ENCODE results near the gene SND1. TPM values are rescaled to one million over a fixed set of nuclear protein-coding genes. Genes with fewer than 3 reads are reported as not detected.

SND1 gene
- total and polyA plus RNA-seq, 10 of the 15 experiments (the other 5 are each of a cell fraction or from before 2014, with no cell fraction given) = 52.4 to 270 (median 146) TPM

- peak; percentile 57 for ATAC-seq
- H3K4me1 ChIP-seq (ENCODE audit: control insufficient read depth, insufficient read depth, low read length) = peaks cover 6% of the 10 kb centered on the region; the same call in 1 of the 2 replicates
- no peak for DNase-seq (ENCODE audit: low read depth, low spot score)
- H3K27me3 ChIP-seq (replicated peaks in 1 of 2; ENCODE audit: control insufficient read depth in 2 of 2, insufficient read depth in 2 of 2, low read length in 1 of 2) = no peaks in the 10 kb centered on the region
- RAD21 ChIA-PET (ENCODE audit: unreplicated experiment) = no interaction called here
- no peaks in the 10 kb centered on the region for H3K79me2 ChIP-seq (ENCODE audit: control insufficient read depth, insufficient read depth, low read length)
- 19% methylated on average over 5 of the region's 5 CpGs for WGBS (ENCODE audit: insufficient coverage, insufficient replicate concordance, low lambda C conversion rate, missing lambda C conversion rate)
- 0 out of 2 replicates have a peak, but pooled peaks cover 3% of the 10 kb centered on the region for H4K20me1 ChIP-seq (ENCODE audit: control insufficient read depth, insufficient read depth)
- H3K4me3 ChIP-seq = no peak overlapping the region
- no TSS peak for BruUV-seq (replicated peaks)
- peak overlapping the region; percentile 7; the same call in 1 of the 2 replicates for H3K4me2 ChIP-seq (ENCODE audit: control insufficient read depth, insufficient read depth)
- H3K9me3 ChIP-seq (replicated peaks; ENCODE audit: control insufficient read depth, insufficient read depth, low read length) = no peaks in the 10 kb centered on the region
- in situ Hi-C loops (cut with MboI) = no loop called here
- intact Hi-C loops (cut with micrococcal nuclease; ENCODE audit: unreplicated experiment) = no loop called here
- SMC1A ChIA-PET (ENCODE audit: uncharacterized antibody, unreplicated experiment) = interaction anchor here (1.3 kb wide), 1 partner anchor 12 kb away, joined by 3 read pairs; no protein-coding TSS in a partner anchor
- TF ChIP-seq GABPA (IDR thresholded peaks at IDR 0.05; ENCODE audit: low read depth) (no peak), RUNX3 (IDR thresholded peaks at IDR 0.05; ENCODE audit: low read length) (peak; percentile 71), NR2F1 (conservative IDR thresholded peaks at IDR 0.05) (no peak), SPI1 (IDR thresholded peaks at IDR 0.05; ENCODE audit: borderline replicate concordance, insufficient read depth, low read depth, low read length) (peak; percentile 13; the same call in 1 of the 2 replicates)
- FAIRE-seq = no peak
- H2AFZ ChIP-seq (ENCODE audit: control insufficient read depth, low read depth, low read length) = no peak overlapping the region
- POLR2A ChIA-PET = no interaction called here
- CTCF ChIA-PET = interaction anchor here (0.7 kb wide), 1 partner anchor 181 kb away, joined by 3 read pairs; no protein-coding TSS in a partner anchor
- no peak overlapping the region for H3K27ac ChIP-seq (ENCODE audit: control insufficient read depth, insufficient read depth)
- 0 out of 2 replicates have a peak overlapping the region, but pooled peaks have one; percentile 29 for H3K9ac ChIP-seq (ENCODE audit: control insufficient read depth, insufficient read depth, low read length)
- H3K36me3 ChIP-seq (ENCODE audit: control insufficient read depth in 2 of 2, insufficient read depth in 2 of 2, low read length in 1 of 2) = peaks cover 7 to 8% of the 10 kb centered on the region in 2 experiments; a peak in 3 of 4 replicates
Observed at GRCh38 chr7:128044064-128044463, 392.1 kb downstream of the SND1 start.

GRCh38 chr7:128045158-128045557, 393.2 kb downstream of the SND1 start:
- no peak overlapping the region for H3K4me2 ChIP-seq (ENCODE audit: control insufficient read depth, insufficient read depth)
- WGBS (ENCODE audit: insufficient coverage, insufficient replicate concordance, low lambda C conversion rate, missing lambda C conversion rate) = 88% methylated on average over 1 of the region's 1 CpG
- no peak overlapping the region for H3K4me3 ChIP-seq
- no peaks in the 10 kb centered on the region for H3K9me3 ChIP-seq (replicated peaks; ENCODE audit: control insufficient read depth, insufficient read depth, low read length)
- H2AFZ ChIP-seq (ENCODE audit: control insufficient read depth, low read depth, low read length) = no peak overlapping the region
- H3K4me1 ChIP-seq (ENCODE audit: control insufficient read depth, insufficient read depth, low read length) = peaks cover 6% of the 10 kb centered on the region; the same call in 1 of the 2 replicates
- SMC1A ChIA-PET (ENCODE audit: uncharacterized antibody, unreplicated experiment) = interaction anchor here (1.3 kb wide), 2 partner anchors 11 to 336 kb away, joined by 3 to 7 read pairs; no protein-coding TSS in a partner anchor
- H3K9ac ChIP-seq (ENCODE audit: control insufficient read depth, insufficient read depth, low read length) = no peak overlapping the region
- DNase-seq (ENCODE audit: low read depth, low spot score) (no peak), FAIRE-seq (no peak), ATAC-seq (no peak)
- intact Hi-C loops (cut with micrococcal nuclease; ENCODE audit: unreplicated experiment) (no loop called here), in situ Hi-C loops (cut with MboI) (no loop called here)
- peaks cover 7 to 8% of the 10 kb centered on the region in 2 experiments; a peak in 3 of 4 replicates for H3K36me3 ChIP-seq (ENCODE audit: control insufficient read depth in 2 of 2, insufficient read depth in 2 of 2, low read length in 1 of 2)
- H3K79me2 ChIP-seq (ENCODE audit: control insufficient read depth, insufficient read depth, low read length) = no peaks in the 10 kb centered on the region
- H3K27me3 ChIP-seq (replicated peaks in 1 of 2; ENCODE audit: control insufficient read depth in 2 of 2, insufficient read depth in 2 of 2, low read length in 1 of 2) = no peaks in the 10 kb centered on the region
- CTCF ChIA-PET = interaction anchor here (0.8 to 1.8 kb wide), 6 partner anchors 9 to 416 kb away, joined by 3 to 5 read pairs (median 4); no protein-coding TSS in a partner anchor
- no TSS peak for BruUV-seq (replicated peaks)
- H3K27ac ChIP-seq (ENCODE audit: control insufficient read depth, insufficient read depth) = no peak overlapping the region
- H4K20me1 ChIP-seq (ENCODE audit: control insufficient read depth, insufficient read depth) = 0 out of 2 replicates have a peak, but pooled peaks cover 3% of the 10 kb centered on the region
- POLR2A ChIA-PET = no interaction called here
- RAD21 ChIA-PET (ENCODE audit: unreplicated experiment) = interaction anchor here (1.0 kb wide), 1 partner anchor 9 kb away, joined by 5 read pairs; no protein-coding TSS in a partner anchor
- no peak for TF ChIP-seq RBBP5 (conservative IDR thresholded peaks at IDR 0.05)
- TF ChIP-seq TBL1XR1 (IDR thresholded peaks at IDR 0.05; ENCODE audit: low read depth, low read length) = no peak
- TF ChIP-seq SRF (IDR thresholded peaks at IDR 0.05; ENCODE audit: low read depth in 2 of 2, low read length in 2 of 2) = no peak
- no peak for TF ChIP-seq IRF5 (IDR thresholded peaks at IDR 0.05; ENCODE audit: borderline replicate concordance)
- no peak for TF ChIP-seq MXI1 (IDR thresholded peaks at IDR 0.05; ENCODE audit: low read depth, low read length)
- no peak for TF ChIP-seq CBX3 (IDR thresholded peaks at IDR 0.05; ENCODE audit: borderline replicate concordance, low read depth)
- TF ChIP-seq EP300 (IDR thresholded peaks at IDR 0.05; ENCODE audit: borderline replicate concordance in 1 of 2, control insufficient read depth in 1 of 2, low read depth in 2 of 2, low read length in 2 of 2) = no peak
- TF ChIP-seq SMAD1 (IDR thresholded peaks at IDR 0.05; ENCODE audit: low read depth, partially characterized antibody) = no peak
- no peak for TF ChIP-seq EZH2 (IDR thresholded peaks at IDR 0.05; ENCODE audit: borderline replicate concordance, control insufficient read depth, low read depth, low read length)
- no peak for TF ChIP-seq SREBF1 (IDR thresholded peaks at IDR 0.05; ENCODE audit: low read length)
- TF ChIP-seq SUZ12 (IDR thresholded peaks at IDR 0.05; ENCODE audit: unreplicated experiment) = no peak
- TF ChIP-seq NFYB (IDR thresholded peaks at IDR 0.05; ENCODE audit: insufficient read depth, low read depth, low read length) = no peak

All from GM12878 (cell line).